HepG2 (cell line): ENCODE measurements around the gene FKBP8. TPM values are rescaled to one million over a fixed set of nuclear protein-coding genes. Genes with fewer than 3 reads are reported as not detected.

Source experiments
- BCL3 ChIP-seq: sonication (generic); formaldehyde crosslinking; IDR thresholded peaks from 2 replicates; pipeline ENCODE4 v1.5.1; 2020; ENCODE audit warnings: mild to moderate bottlenecking, missing genetic modification reagents, moderate library complexity
- BCLAF1 ChIP-seq: fragments of 450-650 bp; IDR thresholded peaks from 2 replicates; pipeline ENCODE4 v1.6.1; 2017; ENCODE audit warnings: mild to moderate bottlenecking
- CENPT ChIP-seq: sonication (generic); formaldehyde crosslinking; IDR thresholded peaks from 2 replicates; pipeline ENCODE4 v1.8.0; 2022; ENCODE audit warnings: low read depth, mild to moderate bottlenecking, moderate library complexity, missing genetic modification reagents
- DZIP1 ChIP-seq: sonication (generic); formaldehyde crosslinking; IDR thresholded peaks from 2 replicates; pipeline ENCODE4 v1.5.0; 2020; ENCODE audit warnings: mild to moderate bottlenecking, missing genetic modification reagents
- FOXP1 ChIP-seq, 2 experiments: fragments of 450-650 bp in 1 of 2; IDR thresholded peaks; 2 replicates each; pipeline ENCODE4 v1.6.1; 2017 to 2018; ENCODE audit warnings: antibody characterized with exemption in 1 of 2
- HNRNPUL1 ChIP-seq: fragments of 200-400 bp; formaldehyde crosslinking; IDR thresholded peaks from 2 replicates; pipeline ENCODE4 v1.6.1; 2017; ENCODE audit warnings: low read depth, mild to moderate bottlenecking, low read length, moderate library complexity
- IRF2 ChIP-seq: IDR thresholded peaks from 2 replicates; pipeline ENCODE4 v1.6.1; 2018; ENCODE audit warnings: missing genetic modification reagents, missing compliant biosample characterization
- MAZ ChIP-seq, 2 experiments: sonication (generic) in 1 of 2; formaldehyde crosslinking in 1 of 2; IDR thresholded peaks; 2 replicates each; pipeline versions ENCODE4 v1.5.0 to v1.6.1; 2012 to 2020; ENCODE audit warnings: low read depth in 2 of 2, mild to moderate bottlenecking in 2 of 2, borderline replicate concordance in 1 of 2, improper control_type of control experiment in 1 of 2, low read length in 1 of 2, missing genetic modification reagents in 1 of 2, moderate library complexity in 1 of 2
- NBN ChIP-seq: fragments of 450-650 bp; conservative IDR thresholded peaks from 2 replicates; pipeline ENCODE4 v1.6.1; 2017
- PLRG1 ChIP-seq: fragments of 450-650 bp; conservative IDR thresholded peaks from 2 replicates; pipeline ENCODE4 v1.6.1; 2016
- PRPF4 ChIP-seq: fragments of 200-400 bp; formaldehyde crosslinking; IDR thresholded peaks from 2 replicates; pipeline ENCODE4 v1.6.1; 2016; ENCODE audit warnings: low read length, low read depth; ENCODE audit not compliant: poor library complexity, severe bottlenecking
- SIX1 ChIP-seq: sonication (generic); formaldehyde crosslinking; IDR thresholded peaks from 2 replicates; pipeline ENCODE4 v1.4.0; 2020; ENCODE audit warnings: missing genetic modification reagents, borderline replicate concordance
- ZBTB34 ChIP-seq: sonication (generic); formaldehyde crosslinking; IDR thresholded peaks from 2 replicates; pipeline ENCODE4 v1.8.0; 2022; ENCODE audit warnings: mild to moderate bottlenecking, missing genetic modification reagents
- ZBTB46 ChIP-seq: sonication (generic); formaldehyde crosslinking; IDR thresholded peaks from 2 replicates; pipeline ENCODE4 v1.4.0; 2020; ENCODE audit warnings: mild to moderate bottlenecking, missing genetic modification reagents, borderline replicate concordance
- ZNF253 ChIP-seq: sonication (generic); formaldehyde crosslinking; IDR thresholded peaks from 2 replicates; pipeline ENCODE4 v1.8.0; 2022; ENCODE audit warnings: mild to moderate bottlenecking, missing genetic modification reagents, borderline replicate concordance
- polyA plus RNA-seq, 8 experiments: library from polyadenylated mRNA; depleted of rRNA in 3 of 8; stranded (reverse) in 7 of 8; unstranded in 1 of 8; fragments of >200 nt; fragmentation: Illumina TruSeq in 4 of 8; extraction: Trizol in 4 of 8; gene quantifications; 2 replicates each; pipeline versions ENCODE4 v1.2.1 to v1.2.3, GENCODE V29; 2011 to 2016; ENCODE audit warnings: low read depth in 4 of 8, missing spikeins in 1 of 8, mixed read lengths in 1 of 8; ENCODE audit not compliant: insufficient read depth in 1 of 8
- total RNA-seq, 5 experiments: library from RNA; depleted of rRNA; stranded (reverse); fragments of >200 nt; fragmentation: Illumina TruSeq; extraction: Trizol; gene quantifications; 2 replicates each; pipeline ENCODE4 v1.2.3, GENCODE V29; 2016; ENCODE audit warnings: low read depth in 1 of 5

The FKBP8 gene
- total and polyA plus RNA-seq, 2 of the 13 experiments (the other 11 are each of a cell fraction or from before 2014, with no cell fraction given) = 81.7 to 93.9 TPM

- TF ChIP-seq NBN = no peak
- TF ChIP-seq ZNF253 = no peak
- no peak for TF ChIP-seq PLRG1
- TF ChIP-seq ZBTB34 (CRISPR knock-in tag) = no peak
- TF ChIP-seq FOXP1 (IDR thresholded peaks at IDR 0.05) = no peak
- TF ChIP-seq FOXP1 (CRISPR knock-in tag; IDR thresholded peaks at IDR 0.05) = no peak
- 0 out of 2 replicates have a peak, but pooled peaks have one; percentile 18 for TF ChIP-seq MAZ (IDR thresholded peaks at IDR 0.05; ENCODE audit: borderline replicate concordance, low read depth, low read length)
- no peak for TF ChIP-seq MAZ (CRISPR knock-in tag; IDR thresholded peaks at IDR 0.05; ENCODE audit: low read depth)
- TF ChIP-seq ZBTB46 (CRISPR knock-in tag) = no peak
- no peak for TF ChIP-seq HNRNPUL1
- no peak for TF ChIP-seq SIX1 (CRISPR knock-in tag)
- no peak for TF ChIP-seq BCL3
- TF ChIP-seq BCLAF1 = no peak
- no peak for TF ChIP-seq PRPF4
- TF ChIP-seq IRF2 = no peak
- no peak for TF ChIP-seq CENPT (CRISPR knock-in tag)
- no peak for TF ChIP-seq DZIP1 (CRISPR knock-in tag)
These were observed 21.1 kb downstream of the FKBP8 start (continued) for GRCh38 chr19:18522124-18522861.
